HG03159 (cell line): ENCODE measurements around the gene VANGL2.
A peak's percentile ranks its signal among the peaks of the same experiment; 100 is the strongest.

Experiments
- ATAC-seq: cut with Tn5 transposase; IDR thresholded peaks from one replicate; pipeline ENCODE4 v1.9.1; 2021; ENCODE audit warnings: mild to moderate bottlenecking, moderate library complexity; ENCODE audit not compliant: unreplicated experiment

The VANGL2 gene

DNA sequence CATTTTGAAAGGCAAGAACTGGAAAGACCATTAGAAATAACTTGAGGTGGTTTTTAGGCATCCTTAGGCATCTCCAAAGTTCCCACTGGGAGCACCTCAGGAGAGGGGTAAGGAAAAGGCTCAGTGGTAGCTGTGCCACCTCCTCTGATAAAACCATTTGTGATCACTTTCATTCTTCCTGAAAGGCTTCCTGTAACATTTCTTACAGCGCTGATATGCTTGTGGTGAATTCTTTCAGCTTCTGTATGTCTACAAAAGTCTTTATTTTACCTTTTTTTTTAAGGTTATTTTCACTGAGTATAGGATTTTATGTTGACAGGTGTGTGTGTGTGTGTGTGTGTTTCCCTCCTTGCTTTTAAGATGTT, 54.8 kb downstream of the VANGL2 start:
- no peak for ATAC-seq

DNA sequence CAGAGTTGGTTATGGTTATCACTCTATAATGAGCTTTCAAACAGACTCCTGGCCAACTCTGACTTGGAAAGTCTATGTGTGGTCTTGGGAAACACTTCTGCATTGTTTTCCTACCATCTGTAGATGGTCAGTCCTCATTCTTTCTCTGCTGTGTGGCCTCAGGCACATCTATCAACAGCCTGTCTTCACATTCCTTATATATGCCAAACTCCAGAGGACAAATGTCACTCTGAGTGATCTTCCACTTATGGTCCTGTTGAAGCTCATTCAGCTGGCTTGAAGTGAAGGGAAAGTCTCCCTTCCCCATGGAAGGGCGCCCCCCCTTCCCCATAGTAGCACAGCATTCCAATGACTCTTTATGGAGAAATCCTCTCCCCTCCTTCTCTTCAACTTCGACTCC, 58.7 kb downstream of the VANGL2 start:
- ATAC-seq: no peak

DNA sequence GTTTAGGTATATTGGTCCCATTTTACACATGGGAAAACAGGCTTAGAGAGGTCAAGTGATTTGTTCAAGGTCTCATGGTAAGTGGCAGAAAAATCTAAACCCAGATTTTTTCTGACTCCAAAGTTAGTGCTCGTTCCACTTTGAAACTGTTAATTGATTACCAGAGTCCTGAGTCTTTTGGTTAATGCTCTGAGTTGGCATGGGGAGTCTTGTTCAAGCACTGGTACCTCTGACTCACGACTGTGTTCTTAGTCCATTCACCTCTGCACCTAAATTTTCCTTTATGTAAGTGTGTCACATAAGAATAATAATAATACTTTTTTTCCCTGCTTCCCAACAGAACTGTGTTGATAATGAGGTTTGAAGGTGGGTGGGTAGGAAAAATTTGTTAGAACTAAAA, 59.3 kb downstream of the VANGL2 start:
- no peak for ATAC-seq

DNA sequence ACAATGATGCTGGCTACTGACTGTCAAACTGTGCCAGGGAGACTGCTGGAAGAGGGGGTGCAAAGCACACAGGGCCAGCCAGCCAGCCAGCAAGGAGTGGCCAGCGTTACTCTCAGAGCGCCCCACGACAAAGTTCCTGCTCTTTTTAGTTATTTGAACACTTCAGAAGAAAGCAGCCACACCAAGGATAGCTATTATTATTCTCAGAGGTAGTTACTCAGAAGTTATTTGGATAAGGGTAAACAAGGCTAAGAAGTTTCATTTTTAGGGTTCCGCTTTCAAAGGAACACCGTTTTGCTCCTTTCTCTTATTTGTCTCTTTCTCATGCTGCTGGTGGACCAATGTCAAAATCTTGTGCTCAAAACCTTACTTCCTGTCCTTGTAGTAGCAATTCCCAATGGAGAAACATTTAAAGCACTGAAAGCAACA, 59.9 kb downstream of the VANGL2 start:
- ATAC-seq: no peak

DNA sequence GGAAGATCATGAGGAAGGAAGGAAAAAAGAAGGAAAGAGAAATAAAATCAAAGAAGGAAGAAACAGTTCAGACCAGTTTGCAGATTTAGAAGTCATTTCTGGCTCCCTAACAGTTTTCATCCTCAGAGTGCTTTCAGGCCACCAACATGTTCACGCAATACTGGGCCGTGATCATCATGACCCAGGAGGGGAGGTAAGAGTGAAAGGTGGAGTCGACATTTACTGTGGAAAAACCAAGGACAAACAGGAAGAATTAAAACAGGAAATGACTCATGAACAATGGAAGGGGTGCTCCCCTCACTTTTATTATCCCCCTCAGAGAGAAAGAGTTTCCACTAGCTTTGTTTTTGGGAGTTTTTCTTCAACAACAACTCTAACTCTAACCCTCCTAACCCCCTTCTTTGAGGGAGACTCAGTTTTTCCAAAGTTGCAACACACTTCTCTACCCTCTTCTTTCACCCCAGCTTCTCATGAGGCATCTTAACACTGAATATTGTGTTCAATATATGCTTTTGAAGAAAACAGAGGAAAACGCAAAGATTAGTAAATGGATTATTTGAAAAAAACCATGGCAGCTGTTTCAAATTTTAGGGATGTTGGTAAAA, 60.4 kb downstream of the VANGL2 start:
- ATAC-seq: no peak

DNA sequence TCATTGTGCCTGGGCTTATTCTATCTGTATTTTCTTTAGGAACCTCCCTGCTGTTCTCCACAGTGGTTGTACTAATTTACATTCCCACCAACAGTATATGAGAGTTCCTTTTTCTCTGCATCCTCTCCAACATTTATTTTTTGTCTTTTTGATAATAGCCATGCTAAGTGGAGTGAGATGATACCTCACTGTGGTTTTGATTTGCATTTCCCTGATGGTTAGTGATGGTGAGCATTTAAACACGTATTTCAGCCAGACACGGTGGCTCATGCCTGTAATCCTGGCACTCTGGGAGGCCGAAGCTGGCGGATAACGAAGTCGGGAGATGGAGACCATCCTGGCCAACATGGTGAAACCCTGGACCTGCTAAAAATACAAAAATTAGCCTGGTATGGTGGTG, 64.8 kb downstream of the VANGL2 start:
- ATAC-seq: no peak

DNA sequence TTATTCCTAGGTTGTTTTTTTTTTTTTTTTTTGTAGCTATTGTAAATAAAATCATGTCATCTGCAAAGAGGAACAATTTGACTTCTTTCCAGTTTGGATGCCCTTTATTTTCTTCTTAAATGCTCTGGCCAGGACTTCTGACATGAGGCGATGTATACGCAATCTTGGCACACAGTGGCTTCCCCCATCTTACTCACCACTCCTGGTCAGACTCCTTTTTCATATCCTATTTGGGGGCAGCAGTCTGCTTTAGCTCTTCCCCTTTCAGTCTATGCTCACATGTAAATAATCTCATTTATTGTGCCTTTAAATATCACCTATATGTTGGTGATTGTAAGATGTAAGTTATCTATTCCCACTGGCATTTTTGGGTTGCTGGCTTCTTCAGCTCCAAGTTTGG, 66.6 kb downstream of the VANGL2 start:
- ATAC-seq: no peak

DNA sequence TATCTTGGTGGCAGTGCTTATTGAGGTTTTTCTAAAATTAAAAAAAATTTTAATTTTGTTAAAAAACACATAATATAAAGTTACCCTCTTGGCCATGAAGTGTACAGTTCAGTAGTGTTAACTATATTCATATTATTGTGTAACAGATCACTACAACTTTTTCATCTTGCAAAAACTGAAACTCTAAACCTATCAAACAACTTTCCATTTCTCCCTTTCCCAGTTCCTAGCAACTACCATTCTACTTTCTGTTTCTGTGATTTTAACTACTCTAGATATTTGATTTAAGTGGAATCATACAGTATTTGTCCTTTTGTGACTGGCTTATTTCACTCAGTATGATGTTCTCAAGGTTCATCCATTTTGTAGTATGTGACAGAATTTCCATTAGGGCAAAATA, 67.2 kb downstream of the VANGL2 start:
- no peak for ATAC-seq

DNA sequence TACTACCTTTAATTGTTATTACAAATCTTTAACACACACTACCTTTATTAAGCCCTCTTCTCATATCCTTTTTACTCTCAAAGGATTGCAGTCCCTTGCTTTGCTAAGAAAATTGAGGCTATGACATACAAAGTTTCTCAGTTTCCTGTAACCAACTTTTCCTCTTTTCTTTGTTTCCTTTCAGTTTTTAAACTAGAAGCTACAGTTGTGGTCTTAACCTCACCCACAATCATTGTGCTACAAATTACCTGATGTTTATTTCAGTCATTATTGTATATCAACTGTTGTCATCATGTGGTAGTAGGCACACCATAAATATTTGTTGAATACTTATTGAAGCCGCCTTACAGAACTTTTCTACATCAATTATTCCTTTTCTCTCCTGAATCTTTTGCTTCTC, 70.9 kb downstream of the VANGL2 start:
- no peak for ATAC-seq

DNA sequence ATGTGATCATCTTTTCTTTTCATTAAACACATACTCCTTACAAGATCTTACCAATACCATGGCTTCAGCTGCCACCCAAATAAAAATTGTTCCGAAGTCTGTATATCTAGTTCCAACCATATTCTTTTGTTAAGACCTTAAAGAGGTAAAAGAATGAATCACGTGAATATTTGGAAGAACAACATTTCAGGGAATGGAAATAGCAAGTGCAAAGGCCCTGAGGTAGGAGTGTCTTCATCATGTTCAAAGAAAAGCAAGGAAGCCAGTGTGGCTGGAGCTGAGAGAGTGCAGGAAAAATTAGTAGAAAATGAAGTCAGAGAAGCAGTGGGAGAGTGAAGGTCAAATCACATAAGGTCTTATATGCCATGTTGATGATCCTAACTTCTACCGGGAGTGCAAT, 71.7 kb downstream of the VANGL2 start:
- no peak for ATAC-seq

DNA sequence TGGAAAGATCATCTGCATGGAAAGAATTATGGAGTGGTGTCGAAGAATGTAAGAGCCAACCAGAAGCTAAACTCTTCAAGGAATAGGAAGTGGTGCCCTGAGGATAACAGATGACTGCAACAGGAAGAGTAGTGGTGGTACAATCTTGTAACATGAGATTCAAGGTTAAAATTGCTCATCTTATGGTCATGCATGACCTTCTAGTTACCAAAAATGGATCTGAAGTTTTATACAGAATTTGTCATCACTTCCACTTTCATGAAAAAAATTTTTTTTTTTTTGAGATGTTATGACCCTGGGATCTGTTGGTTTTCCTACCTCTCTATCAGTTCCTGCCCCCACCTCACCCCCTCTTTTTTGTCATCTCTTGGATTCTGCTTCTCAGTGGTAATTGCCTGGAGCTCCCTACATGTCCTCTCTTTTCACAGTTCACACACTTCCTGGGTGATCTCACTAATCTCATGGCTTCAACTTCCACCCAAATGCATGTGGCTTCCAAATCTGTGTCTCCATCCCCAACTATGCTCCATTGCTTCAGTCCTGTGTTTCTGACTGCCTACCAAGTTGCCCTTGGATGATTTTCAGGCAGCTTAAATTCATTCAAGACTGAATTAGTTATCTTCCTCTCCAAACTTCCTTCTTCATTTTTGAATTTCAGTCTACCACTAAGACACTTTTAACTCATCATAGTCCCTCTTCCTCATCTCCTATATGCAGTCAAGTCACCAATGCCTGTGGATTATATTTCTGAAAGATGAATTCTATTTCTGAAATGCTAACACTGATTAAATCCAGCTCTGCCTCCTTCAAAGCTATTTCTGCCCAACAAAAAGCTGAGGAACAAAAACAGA, 74.3 kb downstream of the VANGL2 start:
- peak; percentile 63 for ATAC-seq
